Liver (tissue), 9 donors: ENCODE data around the gene FBLL1. TPM values are rescaled to one million over a fixed set of nuclear protein-coding genes. Genes with fewer than 3 reads are reported as not detected.
"Not testable (repeated sequence)": the region's sequence is repeated elsewhere in the genome, so short reads cannot be mapped to it uniquely, and the experiment has no call there.

ENCODE experiments used
- DNase-seq: peaks from one replicate; pipeline ENCODE4 v3.0.0-alpha.2; 2017; ENCODE audit warnings: low spot score
- H3K27ac ChIP-seq, 2 donors: one replicate each; pipeline ENCODE4 v1.7.0; 2013; ENCODE audit warnings: inconsistent platforms in 2 of 2, low read length in 2 of 2, control low read depth in 1 of 2, low read depth in 1 of 2, mild to moderate bottlenecking in 1 of 2
- H3K27me3 ChIP-seq, 4 donors: one replicate each; pipeline versions ENCODE4 v1.6.1 to v1.7.0; 2013; ENCODE audit warnings: low read length in 3 of 4, inconsistent platforms in 1 of 4, mild to moderate bottlenecking in 1 of 4, moderate library complexity in 1 of 4; ENCODE audit not compliant: control insufficient read depth in 4 of 4, insufficient read depth in 4 of 4
- H3K36me3 ChIP-seq, 4 donors: one replicate each; pipeline versions ENCODE4 v1.6.1 to v1.7.0; 2013; ENCODE audit warnings: low read length in 3 of 4, mild to moderate bottlenecking in 3 of 4, low read depth in 1 of 4, moderate library complexity in 1 of 4; ENCODE audit not compliant: control insufficient read depth in 4 of 4, insufficient read depth in 3 of 4
- H3K4me1 ChIP-seq, 4 donors: one replicate each; pipeline versions ENCODE4 v1.6.1 to v1.7.0; 2013; ENCODE audit warnings: low read length in 3 of 4, mild to moderate bottlenecking in 3 of 4, moderate library complexity in 1 of 4; ENCODE audit not compliant: control insufficient read depth in 4 of 4, insufficient read depth in 4 of 4
- H3K4me3 ChIP-seq, 3 donors: one replicate each; pipeline versions ENCODE4 v1.6.1 to v1.7.0; 2013; ENCODE audit warnings: low read length in 3 of 3, control low read depth in 1 of 3, low read depth in 1 of 3, mild to moderate bottlenecking in 1 of 3
- H3K9ac ChIP-seq, 2 donors: one replicate each; pipeline ENCODE4 v1.7.0; 2013; ENCODE audit warnings: low read length in 2 of 2, mild to moderate bottlenecking in 2 of 2, moderate library complexity in 2 of 2, control low read depth in 1 of 2, low read depth in 1 of 2
- H3K9me3 ChIP-seq, 4 donors: one replicate each; pipeline versions ENCODE4 v1.6.1 to v1.7.0; 2013; ENCODE audit warnings: low read length in 3 of 4; ENCODE audit not compliant: control insufficient read depth in 4 of 4
- FOXA1 ChIP-seq: IDR thresholded peaks from 2 replicates; pipeline ENCODE4 v1.6.1; 2016; ENCODE audit warnings: antibody characterized with exemption
- HNF4A ChIP-seq, 2 donors: conservative IDR thresholded peaks; 2 replicates each; pipeline ENCODE4 v1.6.1; 2016; ENCODE audit warnings: antibody characterized with exemption in 2 of 2, mild to moderate bottlenecking in 2 of 2
- HNF4G ChIP-seq: IDR thresholded peaks from 2 replicates; pipeline ENCODE4 v1.6.1; 2016; ENCODE audit warnings: antibody characterized with exemption
- JUND ChIP-seq, 2 donors: IDR thresholded peaks; 2 replicates each; pipeline ENCODE4 v1.6.1; 2016; ENCODE audit warnings: antibody characterized with exemption in 2 of 2
- NR2F2 ChIP-seq: IDR thresholded peaks from 2 replicates; pipeline ENCODE4 v1.6.1; 2016; ENCODE audit warnings: antibody characterized with exemption
- RXRA ChIP-seq, 2 donors: IDR thresholded peaks; 2 replicates each; pipeline ENCODE4 v1.6.1; 2017 to 2018; ENCODE audit warnings: antibody characterized with exemption in 2 of 2, mild to moderate bottlenecking in 1 of 2
- YY1 ChIP-seq: IDR thresholded peaks from 2 replicates; pipeline ENCODE4 v1.6.1; 2016; ENCODE audit warnings: antibody characterized with exemption, mild to moderate bottlenecking
- WGBS: extraction: QIAGEN DNeasy Blood & Tissue Kit; methylation state at CpG from one replicate; pipeline ENCODE4 v1.1.7; 2013; 5-methylcytosine and 5-hydroxymethylcytosine counted together
- polyA plus RNA-seq, 2 donors: library from polyadenylated mRNA; stranded (reverse) in 1 of 2; unstranded in 1 of 2; fragments of 200-250 nt in 1 of 2; fragments of >200 nt in 1 of 2; fragmentation: Nextera tagmentation in 1 of 2; extraction: Ambion mirVana in 1 of 2; gene quantifications; one replicate each; pipeline versions ENCODE4 v1.2.1 to v1.2.3, GENCODE V29; 2013 to 2015
- total RNA-seq, 2 donors: library from RNA; depleted of rRNA; stranded (reverse); fragments of >200 nt; gene quantifications; one replicate each; pipeline ENCODE4 v1.2.3, GENCODE V29; 2014
- TF ChIP-seq, protein P1 (sequence below): IDR thresholded peaks from 2 replicates; pipeline ENCODE4 v1.6.1; 2016; ENCODE audit warnings: antibody characterized with exemption
- TF ChIP-seq, protein P2 (sequence below): IDR thresholded peaks from 2 replicates; pipeline ENCODE4 v1.6.1; 2016; ENCODE audit warnings: antibody characterized with exemption
- TF ChIP-seq, protein P3 (sequence below): IDR thresholded peaks from 2 replicates; pipeline ENCODE4 v1.6.1; 2016; ENCODE audit warnings: antibody characterized with exemption
- TF ChIP-seq, protein P4 (sequence below): fragments of 150-350 bp; IDR thresholded peaks from 2 replicates; pipeline ENCODE4 v1.5.1; 2017; ENCODE audit warnings: improper control_type of control experiment, low read depth, low read length; ENCODE audit not compliant: missing input control
- donor health status: healthy.
- donor health status: healthy.
- donor health status: healthy.
- donor health status: healthy.
- donor health status: healthy.

The FBLL1 gene
- total and polyA plus RNA-seq, 4 donors = 0.05 to 0.42 (median 0.17) TPM; not detected in 1

DNA sequence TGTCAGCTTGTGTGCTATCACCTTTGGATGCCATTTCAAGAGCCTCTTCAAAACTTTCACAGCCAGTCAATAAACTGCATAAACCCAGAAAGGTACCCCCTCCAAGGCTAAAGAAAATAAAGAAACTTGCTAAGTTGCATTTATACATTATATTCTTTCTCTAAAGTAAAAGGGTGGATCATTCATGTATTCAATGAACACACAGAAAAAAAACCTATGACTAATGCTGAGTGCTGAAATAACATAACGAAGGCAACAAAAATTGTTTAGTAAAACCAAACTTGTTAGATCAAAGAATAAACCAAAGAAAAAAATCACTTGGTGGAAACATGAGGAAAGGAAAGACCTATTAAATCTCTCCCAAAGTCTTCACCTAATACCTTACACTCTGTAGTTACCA lies 34.9 kb downstream of the FBLL1 start:
- H3K27me3 ChIP-seq = no peaks in the 10 kb centered on the region
- H3K27ac ChIP-seq = no peak overlapping the region
- H3K4me1 ChIP-seq = peaks cover 1 to 14% (median 5%) of the 10 kb centered on the region in 4 donors
- no peak overlapping the region for H3K9ac ChIP-seq
- H3K9me3 ChIP-seq = no peaks in the 10 kb centered on the region
- DNase-seq = no peak
- peaks cover 0 to 20% (median 10%) of the 10 kb centered on the region in 4 donors for H3K36me3 ChIP-seq
- WGBS = 96% methylated on average over 1 of the region's 1 CpG
- no peak overlapping the region for H3K4me3 ChIP-seq
- TF ChIP-seq YY1 (no peak), HNF4G (no peak), RXRA (IDR thresholded peaks at IDR 0.05) (no peak), NR2F2 (no peak), FOXA1 (no peak), JUND (IDR thresholded peaks at IDR 0.05) (no peak), HNF4A (conservative IDR thresholded peaks at IDR 0.05) (no peak)
- TF ChIP-seq, protein P1, sequence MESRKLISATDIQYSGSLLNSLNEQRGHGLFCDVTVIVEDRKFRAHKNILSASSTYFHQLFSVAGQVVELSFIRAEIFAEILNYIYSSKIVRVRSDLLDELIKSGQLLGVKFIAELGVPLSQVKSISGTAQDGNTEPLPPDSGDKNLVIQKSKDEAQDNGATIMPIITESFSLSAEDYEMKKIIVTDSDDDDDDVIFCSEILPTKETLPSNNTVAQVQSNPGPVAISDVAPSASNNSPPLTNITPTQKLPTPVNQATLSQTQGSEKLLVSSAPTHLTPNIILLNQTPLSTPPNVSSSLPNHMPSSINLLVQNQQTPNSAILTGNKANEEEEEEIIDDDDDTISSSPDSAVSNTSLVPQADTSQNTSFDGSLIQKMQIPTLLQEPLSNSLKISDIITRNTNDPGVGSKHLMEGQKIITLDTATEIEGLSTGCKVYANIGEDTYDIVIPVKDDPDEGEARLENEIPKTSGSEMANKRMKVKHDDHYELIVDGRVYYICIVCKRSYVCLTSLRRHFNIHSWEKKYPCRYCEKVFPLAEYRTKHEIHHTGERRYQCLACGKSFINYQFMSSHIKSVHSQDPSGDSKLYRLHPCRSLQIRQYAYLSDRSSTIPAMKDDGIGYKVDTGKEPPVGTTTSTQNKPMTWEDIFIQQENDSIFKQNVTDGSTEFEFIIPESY = no peak
- TF ChIP-seq, protein P2, sequence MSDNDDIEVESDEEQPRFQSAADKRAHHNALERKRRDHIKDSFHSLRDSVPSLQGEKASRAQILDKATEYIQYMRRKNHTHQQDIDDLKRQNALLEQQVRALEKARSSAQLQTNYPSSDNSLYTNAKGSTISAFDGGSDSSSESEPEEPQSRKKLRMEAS = no peak
- TF ChIP-seq, protein P3, sequence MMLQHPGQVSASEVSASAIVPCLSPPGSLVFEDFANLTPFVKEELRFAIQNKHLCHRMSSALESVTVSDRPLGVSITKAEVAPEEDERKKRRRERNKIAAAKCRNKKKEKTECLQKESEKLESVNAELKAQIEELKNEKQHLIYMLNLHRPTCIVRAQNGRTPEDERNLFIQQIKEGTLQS = no peak
- TF ChIP-seq, protein P4, sequence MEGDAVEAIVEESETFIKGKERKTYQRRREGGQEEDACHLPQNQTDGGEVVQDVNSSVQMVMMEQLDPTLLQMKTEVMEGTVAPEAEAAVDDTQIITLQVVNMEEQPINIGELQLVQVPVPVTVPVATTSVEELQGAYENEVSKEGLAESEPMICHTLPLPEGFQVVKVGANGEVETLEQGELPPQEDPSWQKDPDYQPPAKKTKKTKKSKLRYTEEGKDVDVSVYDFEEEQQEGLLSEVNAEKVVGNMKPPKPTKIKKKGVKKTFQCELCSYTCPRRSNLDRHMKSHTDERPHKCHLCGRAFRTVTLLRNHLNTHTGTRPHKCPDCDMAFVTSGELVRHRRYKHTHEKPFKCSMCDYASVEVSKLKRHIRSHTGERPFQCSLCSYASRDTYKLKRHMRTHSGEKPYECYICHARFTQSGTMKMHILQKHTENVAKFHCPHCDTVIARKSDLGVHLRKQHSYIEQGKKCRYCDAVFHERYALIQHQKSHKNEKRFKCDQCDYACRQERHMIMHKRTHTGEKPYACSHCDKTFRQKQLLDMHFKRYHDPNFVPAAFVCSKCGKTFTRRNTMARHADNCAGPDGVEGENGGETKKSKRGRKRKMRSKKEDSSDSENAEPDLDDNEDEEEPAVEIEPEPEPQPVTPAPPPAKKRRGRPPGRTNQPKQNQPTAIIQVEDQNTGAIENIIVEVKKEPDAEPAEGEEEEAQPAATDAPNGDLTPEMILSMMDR = no peak

DNA sequence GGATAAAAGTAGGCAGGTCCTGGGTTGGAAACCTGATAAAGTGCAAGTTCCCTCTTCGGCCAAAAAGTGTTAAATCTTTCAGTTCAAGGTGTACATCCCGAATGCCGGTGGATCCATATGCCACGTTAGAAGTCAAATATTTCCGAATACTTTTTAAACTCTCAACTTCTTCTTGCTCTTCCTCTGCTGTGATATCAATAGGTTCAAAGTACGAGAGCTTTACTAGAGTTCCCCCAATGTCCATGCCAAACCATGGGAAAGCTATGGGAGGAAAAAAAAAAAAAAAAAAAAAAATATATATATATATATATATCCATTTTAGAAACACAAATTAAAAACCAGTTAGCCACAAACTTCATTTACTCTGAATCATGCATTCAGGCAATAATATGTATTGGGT lies 39.6 kb downstream of the FBLL1 start:
- no peaks in the 10 kb centered on the region for H3K27me3 ChIP-seq

DNA sequence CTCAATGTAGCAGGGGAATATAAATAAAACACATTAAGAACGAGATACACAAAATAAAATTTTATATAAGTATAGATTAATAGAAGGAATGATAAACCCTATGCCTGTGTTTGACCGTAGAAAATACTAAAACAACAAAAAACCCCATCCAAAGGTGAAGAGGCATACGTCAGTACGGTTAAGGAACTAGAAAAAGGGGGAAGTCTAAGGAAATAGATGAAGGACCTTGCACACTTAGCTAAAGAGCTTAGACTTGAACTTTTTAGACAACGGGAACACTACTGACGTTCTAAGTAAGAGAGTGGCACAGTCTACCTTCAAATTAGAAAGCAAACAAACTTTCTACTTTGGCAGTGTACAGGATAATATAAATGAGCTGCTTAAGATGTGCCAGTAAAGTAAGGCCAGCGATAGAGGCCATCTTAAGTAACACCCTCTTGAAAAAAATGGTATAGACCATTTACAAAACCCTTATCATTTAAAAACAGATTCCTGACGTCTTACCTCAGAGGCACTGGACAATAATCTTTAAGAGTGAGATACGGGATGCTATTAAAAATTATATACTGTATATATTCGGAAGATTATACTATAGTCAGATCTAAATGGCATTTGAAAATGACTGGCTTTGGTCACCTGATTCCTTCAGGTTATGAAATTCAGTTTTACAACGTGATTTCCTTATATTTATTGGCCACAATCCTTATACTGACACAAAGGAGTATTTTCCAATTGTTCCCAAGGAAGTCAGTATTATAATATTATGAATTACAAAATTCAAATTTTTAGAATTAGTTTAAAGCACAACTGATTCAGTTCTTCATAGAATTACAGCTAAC lies 41.6 kb downstream of the FBLL1 start:
- Histone ChIP-seq H3K36me3 (peaks cover 0 to 8% (median 4%) of the 10 kb centered on the region in 4 donors), H3K27me3 (no peaks in the 10 kb centered on the region), H3K4me1 (peaks cover 2 to 16% (median 5%) of the 10 kb centered on the region in 4 donors), H3K9ac (no peak overlapping the region), H3K9me3 (no peaks in the 10 kb centered on the region), H3K4me3 (no peak overlapping the region), H3K27ac (no peak overlapping the region)
- no peak for DNase-seq
- WGBS = 84% methylated on average over 11 of the region's 11 CpGs
- TF ChIP-seq, protein P2 = no peak
- TF ChIP-seq, protein P3 = no peak

More for the DNA sequence above, 39.6 kb downstream of the FBLL1 start:
- no peak overlapping the region for H3K9ac ChIP-seq
- no peaks in the 10 kb centered on the region for H3K9me3 ChIP-seq
- peaks cover 0 to 11% (median 0%) of the 10 kb centered on the region in 4 donors for H3K4me1 ChIP-seq
- peaks cover 0 to 8% (median 7%) of the 10 kb centered on the region in 4 donors for H3K36me3 ChIP-seq
- no peak overlapping the region for H3K4me3 ChIP-seq
- TF ChIP-seq YY1 (no peak), HNF4A (conservative IDR thresholded peaks at IDR 0.05) (peak; percentile 29 to 40)
- no peak overlapping the region for H3K27ac ChIP-seq
- 45% methylated on average over 6 of the region's 6 CpGs for WGBS
- DNase-seq = no peak

DNA sequence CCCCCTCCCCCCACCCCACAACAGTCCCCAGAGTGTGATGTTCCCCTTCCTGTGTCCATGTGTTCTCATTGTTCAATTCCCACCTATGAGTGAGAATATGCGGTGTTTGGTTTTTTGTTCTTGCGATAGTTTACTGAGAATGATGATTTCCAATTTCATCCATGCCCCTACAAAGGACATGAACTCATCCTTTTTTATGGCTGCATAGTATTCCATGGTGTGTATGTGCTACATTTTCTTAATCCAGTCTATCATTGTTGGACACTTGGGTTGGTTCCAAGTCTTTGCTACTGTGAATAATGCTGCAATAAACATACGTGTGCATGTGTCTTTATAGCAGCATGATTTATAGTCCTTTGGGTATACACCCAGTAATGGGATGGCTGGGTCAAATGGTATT lies 44.6 kb downstream of the FBLL1 start:
- 86% methylated on average over 1 of the region's 3 CpGs for WGBS
- not testable (repeated sequence) for H3K36me3 ChIP-seq, H3K27me3 ChIP-seq, H3K4me3 ChIP-seq, H3K9me3 ChIP-seq, H3K27ac ChIP-seq, DNase-seq, H3K9ac ChIP-seq
- peaks cover 3 to 31% (median 12%) of the 10 kb centered on the region in 4 donors for H3K4me1 ChIP-seq

DNA sequence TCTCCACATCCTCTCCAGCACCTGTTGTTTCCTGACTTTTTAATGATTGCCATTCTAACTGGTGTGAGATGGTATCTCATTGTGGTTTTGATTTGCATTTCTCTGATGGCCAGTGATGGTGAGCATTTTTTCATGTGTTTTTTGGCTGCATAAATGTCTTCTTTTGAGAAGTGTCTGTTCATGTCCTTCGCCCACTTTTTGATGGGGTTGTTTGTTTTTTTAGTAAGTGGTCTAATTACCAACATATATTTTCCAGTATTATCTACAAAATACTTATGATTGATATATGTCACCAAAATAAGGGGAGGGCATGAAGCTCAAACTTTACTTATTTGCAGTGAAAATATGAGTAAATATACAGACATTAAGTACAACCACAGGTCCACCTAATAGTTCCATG lies 45.1 kb downstream of the FBLL1 start:
- H3K4me1 ChIP-seq = peaks cover 3 to 30% (median 12%) of the 10 kb centered on the region in 4 donors
- not testable (repeated sequence) for H3K27me3 ChIP-seq, H3K9ac ChIP-seq, H3K36me3 ChIP-seq, H3K4me3 ChIP-seq, H3K9me3 ChIP-seq, H3K27ac ChIP-seq, DNase-seq
- 100% methylated on average over 1 of the region's 1 CpG for WGBS
